HL-60 (cell line): ENCODE measurements around the gene UBE2U.

ENCODE experiments used
- DNase-seq, 2 experiments: peaks; one replicate each; pipeline ENCODE4 v3.0.0-alpha.2; 2010 to 2020; ENCODE audit warnings: low read depth in 1 of 2, low spot score in 1 of 2
- H3K27ac ChIP-seq: fragments of 250-450 bp; sonication (Bioruptor Pico); replicated peaks from 2 replicates; pipeline ENCODE4 v1.5.1; 2020; ENCODE audit warnings: mild to moderate bottlenecking, moderate library complexity
- H3K27me3 ChIP-seq: fragments of 250-450 bp; sonication (Bioruptor Pico); 2 replicates; pipeline ENCODE4 v1.5.1; 2021; ENCODE audit warnings: mild to moderate bottlenecking, moderate library complexity; ENCODE audit not compliant: insufficient read depth, poor library complexity, severe bottlenecking
- H3K4me3 ChIP-seq: replicated peaks from 2 replicates; pipeline ENCODE4 v1.5.1; 2011; ENCODE audit warnings: mild to moderate bottlenecking, control low read depth, low read length; ENCODE audit not compliant: insufficient read depth
- CTCF ChIP-seq: IDR thresholded peaks from one replicate; pipeline ENCODE4 v1.5.1; 2011; ENCODE audit warnings: low read length, control low read depth, inconsistent platforms; ENCODE audit not compliant: insufficient read depth
- GABPA ChIP-seq: IDR thresholded peaks from 2 replicates; pipeline ENCODE4 v1.6.1; 2012; ENCODE audit warnings: low read depth
- POLR2AphosphoS5 ChIP-seq: IDR thresholded peaks from 2 replicates; pipeline ENCODE4 v1.6.1; 2012; ENCODE audit warnings: low read depth
- SPI1 ChIP-seq: IDR thresholded peaks from 2 replicates; pipeline ENCODE4 v1.6.1; 2012; ENCODE audit warnings: low read depth, mild to moderate bottlenecking, borderline replicate concordance
- TF ChIP-seq, protein P1 (sequence below): IDR thresholded peaks from 2 replicates; pipeline ENCODE4 v1.6.1; 2012; ENCODE audit warnings: low read depth; ENCODE audit not compliant: insufficient replicate concordance

Gene UBE2U

GRCh38 chr1:64234714-64235113 is 31.3 kb downstream of the UBE2U start:
- H3K27me3 ChIP-seq: no peaks in the 10 kb centered on the region
- TF ChIP-seq GABPA: no peak
- TF ChIP-seq SPI1: no peak
- TF ChIP-seq POLR2AphosphoS5: no peak
- no peak for TF ChIP-seq CTCF
- TF ChIP-seq, protein P1, sequence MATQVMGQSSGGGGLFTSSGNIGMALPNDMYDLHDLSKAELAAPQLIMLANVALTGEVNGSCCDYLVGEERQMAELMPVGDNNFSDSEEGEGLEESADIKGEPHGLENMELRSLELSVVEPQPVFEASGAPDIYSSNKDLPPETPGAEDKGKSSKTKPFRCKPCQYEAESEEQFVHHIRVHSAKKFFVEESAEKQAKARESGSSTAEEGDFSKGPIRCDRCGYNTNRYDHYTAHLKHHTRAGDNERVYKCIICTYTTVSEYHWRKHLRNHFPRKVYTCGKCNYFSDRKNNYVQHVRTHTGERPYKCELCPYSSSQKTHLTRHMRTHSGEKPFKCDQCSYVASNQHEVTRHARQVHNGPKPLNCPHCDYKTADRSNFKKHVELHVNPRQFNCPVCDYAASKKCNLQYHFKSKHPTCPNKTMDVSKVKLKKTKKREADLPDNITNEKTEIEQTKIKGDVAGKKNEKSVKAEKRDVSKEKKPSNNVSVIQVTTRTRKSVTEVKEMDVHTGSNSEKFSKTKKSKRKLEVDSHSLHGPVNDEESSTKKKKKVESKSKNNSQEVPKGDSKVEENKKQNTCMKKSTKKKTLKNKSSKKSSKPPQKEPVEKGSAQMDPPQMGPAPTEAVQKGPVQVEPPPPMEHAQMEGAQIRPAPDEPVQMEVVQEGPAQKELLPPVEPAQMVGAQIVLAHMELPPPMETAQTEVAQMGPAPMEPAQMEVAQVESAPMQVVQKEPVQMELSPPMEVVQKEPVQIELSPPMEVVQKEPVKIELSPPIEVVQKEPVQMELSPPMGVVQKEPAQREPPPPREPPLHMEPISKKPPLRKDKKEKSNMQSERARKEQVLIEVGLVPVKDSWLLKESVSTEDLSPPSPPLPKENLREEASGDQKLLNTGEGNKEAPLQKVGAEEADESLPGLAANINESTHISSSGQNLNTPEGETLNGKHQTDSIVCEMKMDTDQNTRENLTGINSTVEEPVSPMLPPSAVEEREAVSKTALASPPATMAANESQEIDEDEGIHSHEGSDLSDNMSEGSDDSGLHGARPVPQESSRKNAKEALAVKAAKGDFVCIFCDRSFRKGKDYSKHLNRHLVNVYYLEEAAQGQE: no peak
- no peak overlapping the region for H3K27ac ChIP-seq
- H3K4me3 ChIP-seq: no peak overlapping the region
- DNase-seq: no peak

DNA sequence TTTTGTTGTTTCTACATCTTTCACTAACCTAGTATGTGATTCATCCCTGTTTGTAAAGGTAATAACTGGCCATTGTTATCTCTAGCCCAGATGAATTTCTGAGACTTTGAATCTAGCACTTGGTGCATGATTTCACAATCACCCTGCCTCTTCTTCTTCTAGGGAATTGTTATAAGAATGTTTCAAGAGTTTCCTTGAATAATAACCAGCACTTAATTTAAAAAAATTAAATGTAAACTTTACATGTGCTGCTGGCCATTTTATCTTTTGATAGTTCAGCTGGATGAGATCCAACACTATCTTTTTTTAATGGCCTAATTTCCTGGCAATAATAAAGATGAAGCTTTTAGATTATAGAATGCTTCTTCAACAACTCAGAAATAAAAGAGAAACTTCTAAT is 31.8 kb downstream of the UBE2U start:
- no peak for DNase-seq
- H3K4me3 ChIP-seq: no peak overlapping the region
- H3K27me3 ChIP-seq: no peaks in the 10 kb centered on the region
- TF ChIP-seq POLR2AphosphoS5 (no peak), SPI1 (no peak), CTCF (no peak), GABPA (no peak)
- TF ChIP-seq, protein P1: no peak
- H3K27ac ChIP-seq: no peak overlapping the region

GRCh38 chr1:64235910-64236309 is 32.5 kb downstream of the UBE2U start:
- Histone ChIP-seq H3K27ac (no peak overlapping the region), H3K27me3 (no peaks in the 10 kb centered on the region), H3K4me3 (no peak overlapping the region)
- DNase-seq: no peak
- no peak for TF ChIP-seq GABPA
- TF ChIP-seq, protein P1: no peak
- TF ChIP-seq CTCF: no peak
- TF ChIP-seq SPI1: no peak
- no peak for TF ChIP-seq POLR2AphosphoS5
